EH (cell line): ENCODE measurements around the gene PRKD2.
A peak's percentile ranks its signal among the peaks of the same experiment; 100 is the strongest.
"Not testable (repeated sequence)": the region's sequence is repeated elsewhere in the genome, so short reads cannot be mapped to it uniquely, and the experiment has no call there.

Experiments used
- DNase-seq: peaks from one replicate; pipeline ENCODE4 v3.0.0-alpha.2; 2015; ENCODE audit warnings: low read depth

The PRKD2 gene

DNA sequence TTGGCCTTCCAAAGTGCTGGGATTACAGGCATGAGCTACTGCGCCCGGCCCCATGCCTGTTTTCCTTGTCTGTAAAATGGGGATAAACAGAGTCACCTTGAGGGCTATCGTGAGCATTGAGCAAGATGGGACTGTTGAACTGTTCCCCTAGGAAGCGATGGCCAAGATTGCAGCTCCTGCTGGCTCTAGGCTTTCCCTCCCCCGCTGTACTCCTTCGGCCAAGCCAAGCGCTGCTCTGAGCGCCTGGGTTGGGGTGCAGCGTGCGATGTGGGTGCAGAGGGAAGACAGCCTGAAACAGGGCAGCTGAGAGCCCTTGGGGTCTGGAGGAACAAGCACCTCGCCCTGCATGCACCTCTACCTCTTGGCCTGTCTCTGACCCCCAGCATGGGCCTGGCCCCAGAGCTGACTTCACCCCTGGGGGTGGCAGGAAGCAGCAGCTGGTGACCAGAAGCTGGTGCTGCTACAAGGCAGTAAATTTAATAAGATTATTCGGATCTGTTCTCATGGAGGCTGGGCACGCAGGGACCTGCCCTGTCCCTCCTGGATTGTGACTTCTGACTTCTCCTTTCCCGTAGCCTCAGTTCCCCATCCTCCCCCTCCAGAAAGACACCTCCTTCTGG is 86.2 kb downstream of the PRKD2 start:
- DNase-seq = peak; percentile 34

DNA sequence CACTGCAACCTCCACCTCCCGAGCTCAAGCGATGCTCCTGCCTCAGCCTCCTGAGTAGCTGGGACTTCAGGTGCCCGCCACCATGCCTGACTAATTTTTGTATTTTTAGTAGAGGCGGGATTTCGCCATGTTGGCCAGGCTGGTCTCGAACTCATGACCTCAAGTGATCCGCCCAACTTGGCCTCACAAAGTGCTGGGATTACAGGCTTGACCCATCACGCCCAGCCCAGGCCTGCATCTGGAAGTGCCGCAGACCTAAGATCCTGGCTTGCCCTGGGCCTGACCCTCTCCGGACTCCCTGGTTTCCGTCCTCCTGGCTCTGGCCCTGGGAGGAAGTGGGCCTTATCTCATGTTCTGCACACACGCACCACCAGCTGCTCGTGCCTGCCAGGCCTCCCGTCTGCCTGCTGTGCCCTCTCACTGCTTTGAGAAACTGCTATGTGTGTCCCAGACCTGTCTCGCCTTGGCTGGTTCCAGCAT is 87.3 kb downstream of the PRKD2 start:
- DNase-seq = no peak

DNA sequence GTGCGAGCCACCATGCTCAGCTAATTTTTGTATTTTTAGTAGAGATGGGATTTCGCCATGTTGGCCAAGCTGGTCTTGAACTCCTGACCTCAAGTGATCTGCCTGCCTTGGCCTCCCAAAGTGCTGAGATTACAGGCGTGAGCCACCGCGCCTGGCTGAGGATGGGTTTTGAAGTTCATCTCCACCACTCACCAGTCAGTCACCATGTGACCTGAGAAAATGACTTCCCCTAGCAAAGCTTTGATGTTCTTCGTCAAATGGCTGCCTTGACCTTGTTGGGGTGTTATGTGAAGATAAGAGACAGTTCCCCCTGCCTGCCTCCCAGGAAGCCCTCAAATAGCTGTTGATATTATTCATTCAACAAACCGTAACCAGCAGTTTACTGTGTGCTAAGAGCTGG is 87.9 kb downstream of the PRKD2 start:
- not testable (repeated sequence) for DNase-seq

- no peak for DNase-seq
These were observed 90.5 kb downstream of the PRKD2 start for GRCh38 chr19:46626446-46626845.

GRCh38 chr19:46625731-46626130 is 91.2 kb downstream of the PRKD2 start:
- no peak for DNase-seq

- DNase-seq = peak; percentile 94
These were observed 91.8 kb downstream of the PRKD2 start, which contains the start of gene PTGIR for GRCh38 chr19:46624958-46625661. Gene PTGIR, minus strand, starts transcription at chr19:46625089. Its CDS starts 864 bp downstream, at chr19:46624225.
